Stomach (tissue), 9 donors: Measurements from ENCODE around the gene SESN3. TPM values are rescaled to one million over a fixed set of nuclear protein-coding genes. Genes with fewer than 3 reads are reported as not detected.
"Not testable (repeated sequence)": the region's sequence is repeated elsewhere in the genome, so short reads cannot be mapped to it uniquely, and the experiment has no call there.

Experiments used
- DNase-seq, 2 donors: peaks; one replicate each; pipeline versions ENCODE4 v3.0.0 to v3.0.0-alpha.2; 2013 to 2019
- H3K27ac ChIP-seq, 5 donors: fragments of 200-600 bp in 4 of 5; sonication (generic) in 4 of 5; one replicate each; pipeline ENCODE4 v1.5.1; 2013 to 2019; ENCODE audit warnings: mild to moderate bottlenecking in 1 of 5, moderate library complexity in 1 of 5
- H3K27me3 ChIP-seq, 3 donors: fragments of 200-600 bp; sonication (generic); one replicate each; pipeline ENCODE4 v1.5.1; 2017 to 2019; ENCODE audit warnings: mixed run types in 1 of 3
- H3K36me3 ChIP-seq, 4 donors: fragments of 200-600 bp; sonication (generic); 1 replicate in 3 of 4; 2 replicates in 1 of 4; pipeline ENCODE4 v1.5.1; 2016 to 2019
- H3K4me1 ChIP-seq, 4 donors: fragments of 200-600 bp; sonication (generic); one replicate each; pipeline ENCODE4 v1.5.1; 2016 to 2019
- H3K4me3 ChIP-seq, 4 donors: fragments of 200-600 bp; sonication (generic) in 3 of 4; one replicate each; pipeline ENCODE4 v1.5.1; 2016 to 2019; ENCODE audit warnings: mild to moderate bottlenecking in 1 of 4
- H3K9me3 ChIP-seq, 4 donors: fragments of 200-600 bp; sonication (generic); one replicate each; pipeline ENCODE4 v1.5.1; 2016 to 2019
- EP300 ChIP-seq: sonication (generic); formaldehyde crosslinking; IDR thresholded peaks from one replicate; pipeline ENCODE4 v1.6.1; 2017; ENCODE audit warnings: antibody characterized with exemption
- POLR2A ChIP-seq, 4 donors: fragments of 450-650 bp; IDR thresholded peaks; one replicate each; pipeline ENCODE4 v1.6.1; 2016; ENCODE audit warnings: antibody characterized with exemption in 4 of 4, control low read depth in 2 of 4, mild to moderate bottlenecking in 1 of 4, moderate library complexity in 1 of 4
- POLR2AphosphoS5 ChIP-seq, 3 donors: sonication (generic); formaldehyde crosslinking; IDR thresholded peaks; one replicate each; pipeline ENCODE4 v1.6.1; 2016; ENCODE audit warnings: antibody characterized with exemption in 3 of 3
- WGBS, 5 donors: extraction: QIAGEN DNeasy Blood & Tissue Kit in 3 of 5; methylation state at CpG; one replicate each; pipeline versions ENCODE4 v1.1.5 to v1.1.7; 2013 to 2018; 5-methylcytosine and 5-hydroxymethylcytosine counted together
- intact Hi-C: fragments of 100-400 bp; cut with DNase I; formaldehyde crosslinking; loops from one replicate; pipeline ENCODE4 v1.15.1; 2023; ENCODE audit warnings: low total_unique reads
- polyA plus RNA-seq, 3 donors: library from polyadenylated mRNA; stranded (reverse); fragments of 200-250 nt; gene quantifications; one replicate each; pipeline ENCODE4 v1.2.3, GENCODE V29; 2013
- total RNA-seq, 5 donors: library from RNA; depleted of rRNA; stranded (reverse); fragments of >200 nt; gene quantifications; one replicate each; pipeline versions ENCODE4 v1.1.0 to v1.2.3, GENCODE V29; 2014 to 2016
- TF ChIP-seq, protein P1 (sequence below), 7 experiments: fragments of 450-650 bp in 4 of 7; fragments of 200-600 bp in 3 of 7; sonication (generic) in 3 of 7; IDR thresholded peaks; one replicate each; pipeline ENCODE4 v1.5.1; 2016 to 2019; ENCODE audit warnings: antibody characterized with exemption in 7 of 7, control low read depth in 2 of 7, mild to moderate bottlenecking in 1 of 7
- donor health status: healthy with polysubstance abuse.
- donor health status: Bipolar disorder and iron deficiency.
- donor health status: healthy.

The SESN3 gene
- total and polyA plus RNA-seq, 8 donors, result 2.7 to 43.7 (median 6.0) TPM

DNA sequence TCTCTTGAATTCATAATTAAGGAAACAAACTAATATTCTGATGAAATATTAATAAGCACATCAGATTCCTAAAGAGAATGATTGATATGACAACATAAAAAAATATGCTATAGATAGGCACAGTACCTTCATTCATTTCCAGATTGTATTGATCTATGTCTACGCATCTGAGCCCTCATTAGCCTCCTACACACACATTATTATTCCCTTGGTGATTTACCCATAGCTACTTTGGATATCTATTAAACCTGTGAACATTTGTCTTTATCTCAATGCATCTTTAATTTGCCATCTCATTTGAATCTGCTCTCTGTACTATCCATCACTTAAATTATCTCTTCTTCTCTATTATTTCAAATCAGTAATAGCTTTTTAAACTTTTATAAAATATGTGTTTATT is 18.4 kb downstream of the SESN3 start:
- no peaks in the 10 kb centered on the region for H3K27me3 ChIP-seq
- DNase-seq, result no peak
- TF ChIP-seq, protein P1, sequence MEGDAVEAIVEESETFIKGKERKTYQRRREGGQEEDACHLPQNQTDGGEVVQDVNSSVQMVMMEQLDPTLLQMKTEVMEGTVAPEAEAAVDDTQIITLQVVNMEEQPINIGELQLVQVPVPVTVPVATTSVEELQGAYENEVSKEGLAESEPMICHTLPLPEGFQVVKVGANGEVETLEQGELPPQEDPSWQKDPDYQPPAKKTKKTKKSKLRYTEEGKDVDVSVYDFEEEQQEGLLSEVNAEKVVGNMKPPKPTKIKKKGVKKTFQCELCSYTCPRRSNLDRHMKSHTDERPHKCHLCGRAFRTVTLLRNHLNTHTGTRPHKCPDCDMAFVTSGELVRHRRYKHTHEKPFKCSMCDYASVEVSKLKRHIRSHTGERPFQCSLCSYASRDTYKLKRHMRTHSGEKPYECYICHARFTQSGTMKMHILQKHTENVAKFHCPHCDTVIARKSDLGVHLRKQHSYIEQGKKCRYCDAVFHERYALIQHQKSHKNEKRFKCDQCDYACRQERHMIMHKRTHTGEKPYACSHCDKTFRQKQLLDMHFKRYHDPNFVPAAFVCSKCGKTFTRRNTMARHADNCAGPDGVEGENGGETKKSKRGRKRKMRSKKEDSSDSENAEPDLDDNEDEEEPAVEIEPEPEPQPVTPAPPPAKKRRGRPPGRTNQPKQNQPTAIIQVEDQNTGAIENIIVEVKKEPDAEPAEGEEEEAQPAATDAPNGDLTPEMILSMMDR (IDR thresholded peaks at IDR 0.05), result no peak
- TF ChIP-seq POLR2AphosphoS5 (IDR thresholded peaks at IDR 0.05) (no peak), EP300 (no peak), POLR2A (IDR thresholded peaks at IDR 0.05) (no peak)
- peaks cover 0 to 9% (median 4%) of the 10 kb centered on the region in 4 donors for H3K4me1 ChIP-seq
- H3K4me3 ChIP-seq, result no peak overlapping the region
- H3K36me3 ChIP-seq, result no peaks in the 10 kb centered on the region
- intact Hi-C loops, result no loop called here
- 54 to 100% (median 89%) methylated on average over 1 of the region's 1 CpG for WGBS, 5 donors
- no peak overlapping the region for H3K27ac ChIP-seq
- no peaks in the 10 kb centered on the region for H3K9me3 ChIP-seq

DNA sequence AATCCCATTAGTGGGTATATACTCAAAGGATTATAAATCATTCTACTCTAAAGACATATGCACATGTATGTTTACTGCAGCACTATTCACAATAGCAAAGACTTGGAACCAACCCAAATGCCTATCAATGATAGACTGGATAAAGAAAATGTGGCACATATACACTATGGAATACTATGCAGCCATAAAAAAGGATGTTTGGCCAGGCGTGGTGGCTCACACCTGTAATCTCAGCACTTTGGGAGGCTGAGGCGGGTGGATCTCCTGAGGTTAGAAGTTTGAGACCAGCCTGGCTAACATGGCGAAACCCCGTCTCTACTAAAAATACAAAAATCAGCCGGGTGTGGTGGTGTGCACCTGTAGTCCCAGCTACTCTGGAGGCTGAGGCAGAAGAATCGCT is 21.5 kb downstream of the SESN3 start:
- H3K36me3 ChIP-seq, H3K9me3 ChIP-seq, H3K4me1 ChIP-seq, H3K27ac ChIP-seq, H3K4me3 ChIP-seq, H3K27me3 ChIP-seq, DNase-seq, intact Hi-C loops: not testable (repeated sequence)
- 81 to 99% (median 91%) methylated on average over 6 of the region's 6 CpGs for WGBS, 5 donors

DNA sequence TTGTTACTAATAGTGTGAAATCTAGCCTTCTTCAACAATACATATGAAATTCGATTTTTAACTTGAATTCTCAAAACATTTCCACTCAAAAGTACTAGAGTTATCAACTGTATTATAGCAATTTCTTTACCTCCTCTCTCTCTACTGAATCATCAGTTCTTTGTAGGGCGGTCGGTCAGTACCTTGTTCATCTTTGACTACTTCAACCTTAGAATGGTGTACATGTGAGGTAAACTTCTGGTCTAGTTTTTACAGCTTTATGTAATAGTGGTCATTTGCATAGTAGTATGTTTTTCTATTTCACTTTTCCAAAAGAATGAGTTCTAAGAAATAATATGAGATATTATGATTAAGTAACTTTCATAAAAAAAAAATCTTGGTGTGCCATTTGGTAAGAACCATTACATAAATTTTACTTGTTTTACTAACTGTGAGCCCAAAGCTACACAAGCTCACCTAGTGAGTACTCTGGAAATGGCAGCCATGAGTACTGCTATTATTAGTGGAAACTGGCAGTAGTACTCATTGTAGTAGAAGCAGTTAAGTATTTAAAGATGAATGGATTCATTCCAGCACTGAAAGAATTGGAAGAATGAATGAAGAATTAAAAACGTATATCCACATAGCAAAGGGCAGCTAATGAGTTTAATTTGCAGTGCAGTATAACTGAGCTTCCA is 30.1 kb downstream of the SESN3 start:
- Histone ChIP-seq H3K27me3 (no peaks in the 10 kb centered on the region), H3K27ac (no peak overlapping the region), H3K4me3 (no peak overlapping the region), H3K36me3 (no peaks in the 10 kb centered on the region), H3K4me1 (no peaks in the 10 kb centered on the region), H3K9me3 (no peaks in the 10 kb centered on the region)
- 89 to 93% (median 91%) methylated on average over 4 of the region's 4 CpGs for WGBS, 5 donors
- intact Hi-C loops, result no loop called here
- no peak for TF ChIP-seq POLR2A (IDR thresholded peaks at IDR 0.05)
- TF ChIP-seq, protein P1 (IDR thresholded peaks at IDR 0.05), result no peak
- DNase-seq, result no peak

DNA sequence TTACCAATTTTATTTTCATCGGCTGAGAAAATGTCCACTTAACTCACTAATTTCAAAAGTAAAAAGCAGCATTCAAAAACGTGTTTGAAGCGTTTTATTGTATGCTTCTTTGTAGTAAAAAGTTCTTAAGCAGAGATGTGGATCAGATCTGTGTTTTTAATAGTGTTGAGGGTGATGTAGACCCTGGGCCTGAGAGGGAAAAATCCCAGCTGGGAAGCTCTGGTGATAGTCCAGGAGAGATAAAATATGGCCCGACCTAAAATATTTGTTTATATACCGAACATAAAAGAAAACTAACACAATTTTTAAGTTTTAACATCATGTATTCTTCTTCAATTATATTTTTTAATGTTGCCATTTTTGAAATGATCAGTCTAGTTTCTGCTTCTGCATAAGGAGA is 35.2 kb downstream of the SESN3 start:
- Histone ChIP-seq H3K36me3 (peaks cover 0 to 9% (median 3%) of the 10 kb centered on the region in 4 donors), H3K27ac (no peak overlapping the region), H3K9me3 (no peaks in the 10 kb centered on the region), H3K4me1 (no peaks in the 10 kb centered on the region), H3K4me3 (no peak overlapping the region), H3K27me3 (no peaks in the 10 kb centered on the region)
- DNase-seq, result no peak
- intact Hi-C loops, result no loop called here
- TF ChIP-seq EP300 (no peak), POLR2A (IDR thresholded peaks at IDR 0.05) (no peak), POLR2AphosphoS5 (IDR thresholded peaks at IDR 0.05) (no peak)
- TF ChIP-seq, protein P1 (IDR thresholded peaks at IDR 0.05), result no peak
- 73 to 86% (median 79%) methylated on average over 5 of the region's 5 CpGs for whole genome bisulfite sequencing, 5 donors

DNA sequence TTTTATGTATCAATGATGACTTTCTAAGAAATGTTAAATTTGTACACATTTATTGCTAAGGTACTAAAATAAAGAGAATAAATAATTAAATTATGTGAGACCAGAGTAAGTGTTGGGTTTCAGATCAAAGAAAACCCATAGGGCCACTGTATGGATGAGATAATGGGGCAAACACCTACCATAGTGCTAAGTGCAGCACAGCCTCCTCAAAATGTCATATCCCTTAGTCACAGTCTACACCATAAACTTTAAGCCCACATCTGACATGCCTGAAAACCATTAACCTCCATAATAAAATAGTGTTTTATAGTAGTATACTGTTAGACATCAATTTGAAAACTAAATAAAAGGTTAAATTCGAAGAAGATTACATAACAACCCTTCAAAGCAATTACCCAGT is 37.5 kb downstream of the SESN3 start:
- H3K36me3 ChIP-seq, result peaks cover 0 to 23% (median 11%) of the 10 kb centered on the region in 4 donors
- no peak overlapping the region for H3K4me3 ChIP-seq
- H3K27me3 ChIP-seq, result no peaks in the 10 kb centered on the region
- intact Hi-C loops, result no loop called here
- TF ChIP-seq EP300, result no peak
- TF ChIP-seq, protein P1 (IDR thresholded peaks at IDR 0.05), result no peak
- no peak for TF ChIP-seq POLR2AphosphoS5 (IDR thresholded peaks at IDR 0.05)
- no peak for TF ChIP-seq POLR2A (IDR thresholded peaks at IDR 0.05)
- no peak overlapping the region for H3K27ac ChIP-seq
- DNase-seq, result no peak
- 90 to 100% (median 97%) methylated on average over 1 of the region's 1 CpG for WGBS, 5 donors
- no peaks in the 10 kb centered on the region for H3K4me1 ChIP-seq
- no peaks in the 10 kb centered on the region for H3K9me3 ChIP-seq
